Stimulated activated memory B cell treated with anti-CD40 and anti-IgM and Interleukin-4, amounts not matched to agents 10 μg/mL and 1 μg/mL and 100 μg/mL, for 72 hours (primary cell): ENCODE data around the gene FUT2.

ENCODE experiments used
- ATAC-seq: fragments of 150-1000 bp; cut with Tn5 transposase; 2 replicates; pipeline ENCODE4 v1.10.0; 2021
- H3K27ac Mint-ChIP-seq: one replicate; pipeline ENCODE4 v1.8.0; 2022; ENCODE audit warnings: mild to moderate bottlenecking, mixed read lengths
- H3K27me3 Mint-ChIP-seq: one replicate; pipeline ENCODE4 v1.8.0; 2022; ENCODE audit warnings: mixed read lengths
- H3K36me3 Mint-ChIP-seq: one replicate; pipeline ENCODE4 v1.8.0; 2022; ENCODE audit warnings: mixed read lengths
- H3K4me1 Mint-ChIP-seq: one replicate; pipeline ENCODE4 v1.8.0; 2022; ENCODE audit warnings: mixed read lengths
- H3K4me3 Mint-ChIP-seq: one replicate; pipeline ENCODE4 v1.8.0; 2022; ENCODE audit warnings: mild to moderate bottlenecking, moderate library complexity, mixed read lengths
- H3K9me3 Mint-ChIP-seq: one replicate; pipeline ENCODE4 v1.8.0; 2022; ENCODE audit warnings: mixed read lengths

The FUT2 gene

DNA sequence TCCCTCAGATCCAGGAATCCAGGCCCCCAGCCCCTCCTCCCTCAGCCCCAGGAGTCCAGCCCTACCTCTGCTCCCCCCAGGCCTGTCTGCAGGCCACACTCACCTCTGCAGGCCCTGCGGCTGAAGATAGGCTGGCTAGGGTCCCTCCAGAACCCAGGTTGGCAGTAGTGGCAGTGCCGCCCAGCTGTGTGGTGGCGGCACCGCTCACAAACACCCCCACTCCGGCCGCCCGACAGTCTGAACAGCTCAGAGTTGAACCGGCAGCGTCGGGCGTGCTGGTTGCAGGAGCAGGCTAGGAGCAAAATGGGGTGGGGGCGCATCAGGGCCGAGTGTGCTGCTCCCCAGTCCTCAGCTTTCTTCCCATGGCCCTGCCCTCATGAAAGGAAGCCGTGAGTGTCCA lies 31.3 kb upstream of the FUT2 start:
- Mint-ChIP-seq H3K4me1 (peaks cover 10% of the 10 kb centered on the region), H3K4me3 (no peak overlapping the region), H3K9me3 (peaks cover 6% of the 10 kb centered on the region), H3K27ac (no peak overlapping the region), H3K27me3 (no peaks in the 10 kb centered on the region), H3K36me3 (no peaks in the 10 kb centered on the region)
- no peak for ATAC-seq

DNA sequence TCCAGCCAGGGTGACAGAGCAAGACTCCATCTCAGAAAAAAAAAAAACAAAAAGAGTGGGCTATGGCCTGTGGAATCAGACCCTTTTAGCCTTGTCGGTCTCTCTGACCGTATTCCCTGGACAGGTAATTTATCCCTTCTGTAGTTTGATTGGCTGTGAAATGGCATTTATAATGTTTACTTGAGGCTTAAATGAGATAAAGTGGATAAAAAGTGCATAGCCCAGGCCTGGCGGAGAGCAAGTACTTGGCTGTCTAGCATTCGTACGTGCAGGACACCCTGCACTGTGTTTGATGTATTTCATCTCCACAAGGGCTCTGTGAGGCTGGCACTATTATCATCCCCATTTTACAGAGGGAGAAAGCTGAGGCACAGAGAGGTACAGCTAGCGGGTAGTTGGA lies 30.0 kb upstream of the FUT2 start:
- ATAC-seq = no peak
- Mint-ChIP-seq H3K4me3 (no peak overlapping the region), H3K4me1 (peaks cover 6% of the 10 kb centered on the region), H3K9me3 (peaks cover 12% of the 10 kb centered on the region), H3K36me3 (no peaks in the 10 kb centered on the region), H3K27ac (no peak overlapping the region), H3K27me3 (no peaks in the 10 kb centered on the region)

DNA sequence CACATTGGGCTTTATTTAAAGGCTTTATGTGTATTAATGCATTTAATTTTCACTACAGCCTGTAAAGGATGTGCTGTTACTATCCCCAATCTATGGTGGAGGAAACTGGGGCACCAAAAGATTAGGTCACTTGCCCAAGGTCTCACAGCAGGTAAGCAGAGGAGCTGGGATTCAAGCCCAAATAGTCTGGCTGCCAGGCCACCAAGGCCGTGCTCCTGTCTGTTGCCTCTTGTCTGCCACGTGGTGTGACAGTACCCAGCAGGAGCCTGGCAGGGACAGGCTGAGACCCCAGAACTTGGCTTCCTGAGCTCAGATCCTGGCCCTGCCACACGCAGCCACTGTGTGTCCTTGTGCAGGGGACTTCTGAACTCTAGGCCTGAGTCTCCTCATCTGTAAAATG lies 27.4 kb upstream of the FUT2 start:
- Mint-ChIP-seq H3K4me3 (no peak overlapping the region), H3K4me1 (no peaks in the 10 kb centered on the region), H3K27me3 (no peaks in the 10 kb centered on the region), H3K9me3 (peaks cover 12% of the 10 kb centered on the region), H3K36me3 (no peaks in the 10 kb centered on the region), H3K27ac (no peak overlapping the region)
- no peak for ATAC-seq

DNA sequence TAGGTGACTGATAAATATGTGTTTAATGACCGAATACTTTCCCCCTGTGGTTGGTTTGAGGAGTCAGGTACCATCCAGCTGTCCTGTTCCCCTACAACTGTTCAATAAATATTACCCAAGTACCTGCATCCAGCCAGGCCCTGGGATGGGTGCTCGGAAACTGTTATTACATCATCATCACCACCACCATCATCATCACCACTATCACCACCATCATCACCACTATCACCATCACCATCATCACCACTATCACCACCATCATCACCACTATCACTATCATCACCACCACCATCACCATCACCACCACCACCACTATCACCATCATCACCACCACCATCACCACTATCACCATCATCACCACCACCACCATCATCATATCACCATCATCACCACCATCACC lies 27.0 kb upstream of the FUT2 start:
- H3K27ac Mint-ChIP-seq = no peak overlapping the region
- ATAC-seq = no peak
- H3K4me1 Mint-ChIP-seq = no peaks in the 10 kb centered on the region
- peaks cover 12% of the 10 kb centered on the region for H3K9me3 Mint-ChIP-seq
- no peak overlapping the region for H3K4me3 Mint-ChIP-seq
- H3K27me3 Mint-ChIP-seq = peaks cover 4% of the 10 kb centered on the region
- H3K36me3 Mint-ChIP-seq = no peaks in the 10 kb centered on the region

DNA sequence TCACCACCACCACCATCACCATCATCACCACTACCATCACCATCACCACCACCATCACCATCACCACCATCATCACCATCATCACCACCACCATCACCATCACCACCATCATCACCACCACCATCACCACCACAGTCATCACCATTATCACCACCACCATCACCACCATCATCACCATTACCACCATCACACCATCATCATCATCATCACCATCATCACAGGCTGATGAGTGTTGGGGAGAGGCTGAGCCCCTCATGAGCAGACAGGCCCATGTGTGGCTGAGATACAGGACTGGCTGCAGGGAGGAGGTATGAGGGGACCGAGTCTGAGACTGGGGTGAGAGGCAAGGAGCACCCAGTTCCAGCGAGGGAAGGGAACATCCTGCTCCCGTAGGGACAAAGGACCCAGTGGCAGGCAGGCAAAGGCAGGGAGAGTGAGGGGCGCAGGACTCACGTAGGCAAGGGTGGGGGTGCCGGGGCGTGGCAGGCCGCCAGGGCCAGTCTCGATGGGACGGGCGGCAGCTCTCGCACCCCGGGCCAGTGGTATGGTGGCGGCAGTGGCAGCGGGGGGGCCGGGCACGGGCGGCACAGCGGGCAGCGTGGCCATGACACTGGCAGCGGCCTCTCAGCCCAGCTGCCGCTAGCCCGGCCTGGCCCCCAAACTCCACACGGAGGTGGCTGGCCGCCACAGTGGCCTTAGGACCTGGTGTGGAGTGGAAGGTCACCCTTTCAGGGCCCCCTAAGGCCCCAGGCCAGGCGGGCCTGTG lies 25.7 kb upstream of the FUT2 start:
- Mint-ChIP-seq H3K27ac (no peak overlapping the region), H3K9me3 (peaks cover 12% of the 10 kb centered on the region), H3K4me1 (peaks cover 3% of the 10 kb centered on the region), H3K27me3 (peaks cover 13% of the 10 kb centered on the region), H3K4me3 (no peak overlapping the region), H3K36me3 (no peaks in the 10 kb centered on the region)
- ATAC-seq = no peak

DNA sequence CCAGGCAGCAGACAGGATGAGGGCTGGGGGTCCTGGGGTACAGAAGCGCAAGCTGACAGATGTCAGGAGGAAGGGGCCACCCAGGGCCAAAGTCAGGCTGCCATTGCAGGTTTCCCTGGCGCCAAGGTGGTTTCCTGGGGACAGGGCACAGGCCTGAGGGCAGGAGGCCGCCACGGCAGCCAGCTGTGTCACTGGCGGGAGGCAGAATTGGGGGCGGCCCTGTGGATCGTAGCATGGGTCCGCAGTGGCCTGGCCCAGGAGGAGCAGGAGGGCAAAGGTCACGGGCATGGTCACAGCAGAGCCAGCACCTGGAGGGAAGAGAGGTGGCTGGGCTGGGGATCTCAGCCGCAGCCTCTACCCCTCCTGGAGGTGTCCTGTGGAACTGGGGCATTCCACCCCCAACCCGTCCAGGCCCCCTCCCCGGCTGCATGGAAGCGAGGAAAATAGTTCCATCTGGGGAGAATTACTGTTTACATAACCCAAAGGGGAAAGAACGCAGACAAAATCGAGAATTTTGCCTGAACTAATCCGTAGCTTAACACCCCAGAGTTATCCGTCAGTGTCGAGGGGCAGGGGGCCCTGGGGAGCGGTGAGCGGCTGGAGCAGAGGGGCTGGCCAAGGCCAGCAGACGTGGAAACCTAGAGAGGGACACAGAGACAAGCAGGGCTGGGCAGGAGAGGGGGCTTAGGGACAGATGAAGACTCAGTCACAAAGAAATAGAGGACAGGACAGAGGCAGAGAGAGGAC lies 24.9 kb upstream of the FUT2 start:
- H3K9me3 Mint-ChIP-seq = peaks cover 12% of the 10 kb centered on the region
- peaks cover 21% of the 10 kb centered on the region for H3K27me3 Mint-ChIP-seq
- no peaks in the 10 kb centered on the region for H3K36me3 Mint-ChIP-seq
- H3K4me1 Mint-ChIP-seq = peaks cover 10% of the 10 kb centered on the region
- peak overlapping the region; percentile 48 for H3K27ac Mint-ChIP-seq
- H3K4me3 Mint-ChIP-seq = no peak overlapping the region
- no peak for ATAC-seq

DNA sequence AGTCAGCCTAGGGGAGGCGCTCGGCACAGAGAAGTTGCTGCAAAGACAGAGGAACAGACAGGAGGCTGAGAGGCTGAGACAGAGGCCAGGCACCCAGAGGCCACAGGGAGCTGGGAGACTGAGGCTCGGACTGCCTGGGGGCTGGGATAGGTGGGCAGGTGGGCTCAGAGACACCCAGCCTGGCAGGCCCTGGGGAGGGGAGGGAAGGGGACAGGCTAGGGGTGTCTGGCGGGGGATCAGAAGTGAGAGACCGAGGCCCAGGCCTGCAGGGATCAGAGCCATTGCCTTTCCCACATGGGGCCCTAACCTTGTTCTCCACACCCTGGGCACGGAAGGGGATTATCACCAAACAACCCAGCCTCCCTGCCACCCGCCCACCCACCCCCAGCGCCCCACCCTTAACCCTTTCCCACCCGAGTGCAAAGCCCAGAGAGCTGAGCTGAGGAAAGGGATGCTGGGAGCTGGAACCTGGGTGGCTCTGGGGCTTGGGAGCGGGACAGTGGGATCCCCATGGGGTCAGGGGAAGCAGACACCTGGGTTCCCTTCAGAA lies 24.2 kb upstream of the FUT2 start:
- ATAC-seq = no peak
- Mint-ChIP-seq H3K27me3 (peaks cover 22% of the 10 kb centered on the region), H3K4me1 (peaks cover 10% of the 10 kb centered on the region), H3K36me3 (no peaks in the 10 kb centered on the region), H3K9me3 (peaks cover 12% of the 10 kb centered on the region), H3K4me3 (no peak overlapping the region), H3K27ac (peak overlapping the region; percentile 48)

DNA sequence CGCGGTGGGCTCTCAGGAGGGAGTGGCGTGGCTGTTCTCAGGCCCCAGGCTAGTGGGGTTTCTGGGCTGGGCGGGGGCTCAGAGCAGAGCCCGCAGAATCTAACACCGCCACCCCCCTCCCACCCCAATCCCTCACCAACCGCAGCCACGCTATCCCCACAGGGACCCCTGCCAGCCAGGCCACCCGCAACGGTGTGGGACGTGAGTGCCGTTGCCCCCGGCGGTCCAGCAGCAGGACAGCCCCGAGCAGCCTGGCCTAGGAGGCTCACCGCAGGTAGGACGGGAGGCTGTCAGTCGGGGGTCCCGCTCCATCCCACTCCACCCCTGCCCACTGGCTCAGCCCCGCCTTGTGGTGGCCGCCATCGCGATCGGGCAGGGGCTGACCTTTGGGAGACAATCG lies 22.8 kb upstream of the FUT2 start, which contains the start of gene NTN5:
Gene NTN5 (minus strand): TSS at position 24 of the 400 bp plus-strand sequence. CDS start 2,031 bp downstream, outside the sequence.
- Mint-ChIP-seq H3K27ac (peak within 1 kb of the TSS; percentile 46), H3K9me3 (peaks cover 12% of the 10 kb centered on the region), H3K4me3 (no peak within 1 kb of the TSS), H3K4me1 (peaks cover 10% of the 10 kb centered on the region), H3K27me3 (peaks cover 22% of the 10 kb centered on the region), H3K36me3 (no peaks in the 10 kb centered on the region)
- ATAC-seq = peak; percentile 29

DNA sequence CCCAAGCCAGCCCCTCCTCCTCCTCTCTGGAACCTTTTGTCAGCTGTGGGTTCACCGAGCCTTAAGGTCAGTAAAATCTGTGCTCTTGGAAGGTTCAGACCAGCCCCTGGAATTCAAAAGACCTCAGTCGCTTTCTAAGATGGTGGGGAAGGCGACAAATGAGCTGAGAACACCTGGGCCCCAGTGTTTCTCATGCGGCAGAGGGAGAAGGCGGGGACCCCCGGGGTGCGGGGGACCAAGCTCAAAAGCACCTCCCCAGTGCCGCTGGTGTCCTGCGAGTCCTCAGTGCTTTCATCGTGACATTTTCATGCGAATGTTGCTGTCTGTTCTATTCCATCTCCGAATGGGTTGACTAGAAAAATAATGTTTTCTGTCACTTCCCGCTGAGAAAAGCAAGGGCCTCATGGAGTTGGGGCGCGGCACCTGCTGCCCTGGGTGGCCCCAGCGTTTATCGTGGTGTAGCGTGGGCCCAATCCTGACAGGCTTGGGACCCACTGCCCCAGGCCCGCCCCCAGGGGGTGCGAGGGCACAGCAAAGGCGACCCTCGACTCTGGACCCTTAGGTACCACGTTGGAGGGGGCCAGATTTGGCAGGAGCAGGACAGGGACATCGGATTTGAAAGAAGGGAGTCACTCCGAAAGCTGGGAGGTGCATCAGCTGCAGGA lies 22.2 kb upstream of the FUT2 start:
- Mint-ChIP-seq H3K27ac (peak overlapping the region; percentile 46), H3K4me1 (peaks cover 10% of the 10 kb centered on the region), H3K36me3 (no peaks in the 10 kb centered on the region), H3K4me3 (no peak overlapping the region), H3K27me3 (peaks cover 22% of the 10 kb centered on the region), H3K9me3 (peaks cover 12% of the 10 kb centered on the region)
- no peak for ATAC-seq

DNA sequence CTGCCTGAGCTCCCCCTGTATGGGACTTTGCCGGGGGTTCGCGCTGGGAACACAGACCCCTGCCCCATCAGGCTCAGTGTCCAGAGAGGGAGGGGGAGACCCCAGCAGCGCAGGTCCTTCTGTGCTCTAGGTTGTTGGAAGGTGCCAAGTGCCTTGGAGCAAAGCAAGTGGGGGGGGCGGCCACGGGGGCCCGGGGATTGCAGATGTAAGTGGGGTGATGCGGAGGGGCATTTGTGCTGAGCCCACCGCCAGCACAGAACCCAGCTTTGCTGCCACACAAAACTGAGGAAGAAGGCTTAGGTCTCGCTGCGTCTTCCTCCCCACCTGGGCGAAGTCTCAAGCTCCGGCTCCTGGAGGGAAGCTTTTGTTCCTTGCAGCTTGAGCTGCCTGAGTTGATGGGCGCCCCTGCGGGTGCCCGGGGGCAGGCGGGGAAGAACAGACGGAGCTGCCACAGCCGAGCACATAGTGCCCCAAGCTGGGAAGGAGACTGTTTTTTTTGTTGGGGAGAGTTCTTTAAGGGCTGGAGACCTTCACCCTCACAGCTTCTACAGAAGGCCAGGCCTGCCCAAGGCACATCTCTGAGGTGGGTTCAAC lies 21.5 kb upstream of the FUT2 start:
- Mint-ChIP-seq H3K36me3 (no peaks in the 10 kb centered on the region), H3K4me3 (no peak overlapping the region), H3K9me3 (peaks cover 7% of the 10 kb centered on the region), H3K27me3 (peaks cover 22% of the 10 kb centered on the region), H3K27ac (no peak overlapping the region), H3K4me1 (peaks cover 10% of the 10 kb centered on the region)
- ATAC-seq = no peak

DNA sequence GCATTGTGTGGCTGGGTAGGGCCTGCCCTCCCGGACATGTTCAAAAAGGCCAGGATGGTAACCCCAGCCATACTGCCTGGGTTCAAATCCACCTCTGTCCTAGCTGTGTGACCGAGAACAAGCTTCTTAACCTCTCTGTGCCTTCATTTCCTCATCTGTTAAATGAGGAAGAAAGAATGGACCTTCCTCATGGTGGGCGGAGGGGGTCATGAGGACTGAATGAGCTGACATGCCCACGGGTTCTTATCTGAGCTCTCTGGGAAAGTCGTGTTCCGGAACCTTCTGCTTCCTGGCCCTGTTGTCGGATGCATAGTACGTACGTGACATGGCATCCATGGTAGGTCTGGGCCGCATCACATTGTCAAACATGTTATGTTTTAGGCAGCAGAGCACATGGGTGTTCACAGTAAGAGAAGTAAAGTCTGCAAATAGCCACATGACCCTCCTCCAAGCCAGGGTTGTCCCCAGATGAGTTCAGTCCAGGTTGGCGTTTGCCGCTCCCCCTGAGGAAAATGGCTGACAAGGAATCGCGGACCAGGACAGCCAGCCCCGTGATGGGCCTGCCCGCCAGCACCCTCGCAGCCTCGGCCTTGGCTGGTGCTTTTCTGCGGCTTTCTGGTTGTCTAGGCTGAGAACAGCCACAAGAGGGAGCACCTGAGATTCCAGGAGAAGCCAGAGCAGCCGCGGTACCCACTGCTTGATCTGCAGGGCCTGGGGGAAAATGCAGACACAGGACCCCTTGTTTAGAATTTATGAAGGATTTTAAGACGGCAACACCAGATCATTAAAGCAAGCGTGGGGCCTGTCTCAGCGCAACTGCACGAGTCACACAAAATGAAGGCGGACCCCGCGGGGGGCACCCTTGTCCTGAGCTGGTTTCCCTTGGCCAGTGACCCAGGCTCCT lies 20.6 kb upstream of the FUT2 start:
- Mint-ChIP-seq H3K27me3 (peaks cover 22% of the 10 kb centered on the region), H3K36me3 (no peaks in the 10 kb centered on the region), H3K27ac (peak overlapping the region; percentile 17), H3K4me1 (peaks cover 10% of the 10 kb centered on the region), H3K4me3 (peak overlapping the region; percentile 23), H3K9me3 (no peaks in the 10 kb centered on the region)
- peak; percentile 76 for ATAC-seq

DNA sequence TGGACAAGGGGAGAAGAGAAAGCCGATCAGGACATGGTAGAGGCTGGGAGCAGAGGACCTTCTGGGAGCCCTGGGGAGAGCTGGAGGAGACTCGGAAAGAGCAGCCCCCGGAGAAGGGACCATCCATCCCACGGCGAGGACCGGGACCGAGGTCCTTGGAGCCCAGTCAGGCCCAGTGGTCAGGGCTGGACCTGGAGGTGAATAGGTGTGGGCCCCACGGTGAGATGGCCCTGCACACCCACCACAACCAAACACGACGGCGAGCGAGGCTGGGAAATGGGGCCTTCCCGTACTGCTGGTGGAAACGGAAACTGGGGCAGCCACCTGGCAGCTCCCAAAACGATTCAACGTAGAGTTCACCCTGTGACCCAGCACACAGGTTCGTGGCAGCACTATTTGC lies 19.3 kb upstream of the FUT2 start:
- peaks cover 22% of the 10 kb centered on the region for H3K27me3 Mint-ChIP-seq
- H3K4me3 Mint-ChIP-seq = no peak overlapping the region
- ATAC-seq = no peak
- peaks cover 10% of the 10 kb centered on the region for H3K4me1 Mint-ChIP-seq
- H3K27ac Mint-ChIP-seq = no peak overlapping the region
- no peaks in the 10 kb centered on the region for H3K36me3 Mint-ChIP-seq
- no peaks in the 10 kb centered on the region for H3K9me3 Mint-ChIP-seq

DNA sequence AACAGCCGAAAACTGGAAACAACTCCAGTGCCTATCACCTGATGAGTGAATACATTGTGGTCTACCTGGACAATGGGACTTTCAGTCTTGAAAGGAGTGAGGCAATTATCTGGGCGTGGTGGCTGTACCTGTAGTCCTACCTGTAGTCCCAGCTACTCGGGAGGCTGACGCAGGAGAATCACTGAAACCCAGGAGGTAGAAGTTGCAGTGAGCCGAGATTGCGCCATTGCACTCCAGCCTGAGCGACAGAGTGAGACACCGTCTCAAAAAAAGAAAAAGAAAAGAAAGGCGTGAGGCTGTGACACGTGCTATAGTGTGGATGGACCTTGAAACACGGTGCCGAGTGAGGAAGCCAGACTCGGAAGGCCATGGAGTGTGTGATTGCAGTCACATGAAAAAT lies 18.9 kb upstream of the FUT2 start:
- H3K4me1 Mint-ChIP-seq = peaks cover 10% of the 10 kb centered on the region
- no peaks in the 10 kb centered on the region for H3K9me3 Mint-ChIP-seq
- ATAC-seq = no peak
- H3K27ac Mint-ChIP-seq = no peak overlapping the region
- peaks cover 22% of the 10 kb centered on the region for H3K27me3 Mint-ChIP-seq
- no peak overlapping the region for H3K4me3 Mint-ChIP-seq
- H3K36me3 Mint-ChIP-seq = no peaks in the 10 kb centered on the region

DNA sequence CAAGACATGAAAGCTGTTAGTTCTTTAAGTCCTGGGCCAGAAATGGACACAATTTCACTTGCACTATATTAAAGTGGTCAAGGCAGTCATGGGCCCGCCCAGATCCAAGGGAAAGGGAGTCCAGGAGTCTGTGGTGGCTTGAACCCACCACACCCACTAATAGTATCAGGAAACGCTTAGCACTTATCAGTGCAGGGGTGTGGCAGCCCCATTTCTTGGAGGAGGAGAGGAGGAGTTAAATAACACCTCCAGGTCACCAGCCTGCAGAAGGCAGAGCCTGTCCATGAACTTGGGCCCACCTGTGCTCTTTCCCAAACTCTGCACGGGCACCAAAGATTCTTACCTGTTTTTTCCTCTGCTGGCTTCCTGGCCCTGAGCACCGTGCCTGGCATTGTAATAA lies 17.6 kb upstream of the FUT2 start:
- Mint-ChIP-seq H3K4me1 (peaks cover 10% of the 10 kb centered on the region), H3K4me3 (no peak overlapping the region), H3K27me3 (peaks cover 22% of the 10 kb centered on the region), H3K9me3 (no peaks in the 10 kb centered on the region), H3K36me3 (no peaks in the 10 kb centered on the region), H3K27ac (no peak overlapping the region)
- ATAC-seq = no peak
